Endothelial cell of umbilical vein (primary cell): ENCODE data around the gene MAP2K5. TPM values are rescaled to one million over a fixed set of nuclear protein-coding genes. Genes with fewer than 3 reads are reported as not detected.

Experiments
- BruUV-seq: library from RNA; stranded (reverse); fragments of 400-500 nt; replicated peaks from 2 replicates; lab custom pipeline; 2021; lab: Mats Ljungman, UMichigan
- CTCF ChIA-PET: fragments of 300-600, 350-600 bp; sonication (Branson Sonifier 250); formaldehyde crosslinking; loops from one replicate; lab custom pipeline; 2021; ENCODE audit warnings: antibody characterized with exemption, inconsistent platforms; lab: Charles Lee
- POLR2A ChIA-PET: fragments of 300-600, 350-600 bp; sonication (Branson Sonifier 250); formaldehyde crosslinking; loops from one replicate; lab custom pipeline; 2021; ENCODE audit warnings: antibody characterized with exemption, inconsistent platforms; lab: Charles Lee
- DNase-seq: peaks from one replicate; pipeline ENCODE4 v3.0.0-alpha.2; 2011; ENCODE audit warnings: low read depth, low spot score
- FAIRE-seq: peaks from 2 replicates; lab custom pipeline; 2011; peaks lifted over from hg19 to GRCh38; lab: Jason Lieb, UNC
- H2AFZ ChIP-seq: 2 replicates; pipeline ENCODE4 v1.6.0; 2012; ENCODE audit warnings: low read depth, low read length, control low read depth, inconsistent platforms
- H3K27ac ChIP-seq: 2 replicates; pipeline ENCODE4 v1.5.1; 2011; ENCODE audit warnings: low read depth, mild to moderate bottlenecking, control low read depth, low read length, moderate library complexity; ENCODE audit not compliant: insufficient read depth
- H3K27me3 ChIP-seq, 2 experiments: 2 replicates each; pipeline versions ENCODE4 v1.6.0 to v1.6.1; 2011; ENCODE audit warnings: low read length in 2 of 2, mixed read lengths in 1 of 2; ENCODE audit not compliant: control insufficient read depth in 2 of 2, insufficient read depth in 2 of 2
- H3K36me3 ChIP-seq, 2 experiments: 2 replicates in 1 of 2; 3 replicates in 1 of 2; pipeline ENCODE4 v1.5.1; 2011; ENCODE audit warnings: low read length in 2 of 2, mild to moderate bottlenecking in 1 of 2, moderate library complexity in 1 of 2; ENCODE audit not compliant: control insufficient read depth in 2 of 2, insufficient read depth in 2 of 2; ENCODE audit errors: extremely low read depth in 1 of 2
- H3K4me1 ChIP-seq: 3 replicates; pipeline ENCODE4 v1.5.1; 2011; ENCODE audit warnings: mild to moderate bottlenecking, low read length; ENCODE audit not compliant: control insufficient read depth, insufficient read depth; ENCODE audit errors: extremely low read depth
- H3K4me2 ChIP-seq: 2 replicates; pipeline ENCODE4 v1.6.1; 2011; ENCODE audit warnings: low read length, control low read depth, mixed read lengths; ENCODE audit not compliant: insufficient read depth
- H3K4me3 ChIP-seq, 3 experiments: fragments of 200-600 bp in 1 of 3; sonication (generic), shearing (Covaris generic) in 1 of 3; replicated peaks in 1 of 3; 2 replicates each; pipeline ENCODE4 v1.5.1; 2011 to 2016; ENCODE audit warnings: control low read depth in 3 of 3, low read length in 3 of 3, mild to moderate bottlenecking in 2 of 3, inconsistent platforms in 1 of 3, low read depth in 1 of 3, moderate library complexity in 1 of 3; ENCODE audit not compliant: insufficient read depth in 1 of 3
- H3K79me2 ChIP-seq: 2 replicates; pipeline ENCODE4 v1.6.0; 2012; ENCODE audit warnings: low read length, inconsistent platforms; ENCODE audit not compliant: control insufficient read depth, insufficient read depth
- H3K9ac ChIP-seq: replicated peaks from 2 replicates; pipeline ENCODE3; 2011; ENCODE audit warnings: low read length, control low read depth; ENCODE audit not compliant: insufficient read depth; ENCODE audit errors: extremely low read depth
- H3K9me1 ChIP-seq: replicated peaks from 3 replicates; pipeline ENCODE4 v1.6.0; 2011; ENCODE audit warnings: mild to moderate bottlenecking, low read length; ENCODE audit not compliant: control insufficient read depth, insufficient read depth; ENCODE audit errors: extremely low read depth
- H3K9me3 ChIP-seq: replicated peaks from 2 replicates; pipeline ENCODE4 v1.5.1; 2012; ENCODE audit warnings: low read length, inconsistent platforms; ENCODE audit not compliant: control insufficient read depth, insufficient read depth
- H4K20me1 ChIP-seq: replicated peaks from 2 replicates; pipeline ENCODE3; 2011; ENCODE audit warnings: mild to moderate bottlenecking, low read length; ENCODE audit not compliant: control insufficient read depth, insufficient read depth; ENCODE audit errors: extremely low read depth
- CTCF ChIP-seq, 2 donors: IDR thresholded peaks; 1 replicate in 1 of 2; 2 replicates in 1 of 2; pipeline ENCODE4 v1.5.1; 2011; ENCODE audit warnings: low read length in 2 of 2, mild to moderate bottlenecking in 2 of 2, moderate library complexity in 2 of 2, control low read depth in 1 of 2, inconsistent platforms in 1 of 2, low read depth in 1 of 2; ENCODE audit not compliant: insufficient read depth in 1 of 2; ENCODE audit errors: extremely low read depth in 1 of 2
- EZH2 ChIP-seq: IDR thresholded peaks from 2 replicates; pipeline ENCODE4 v1.6.1; 2012; ENCODE audit warnings: borderline replicate concordance, low read depth, mild to moderate bottlenecking, moderate library complexity, low read length, inconsistent platforms; ENCODE audit not compliant: severe bottlenecking
- FOS ChIP-seq: IDR thresholded peaks from 2 replicates; pipeline ENCODE4 v1.6.1; 2011; ENCODE audit warnings: mild to moderate bottlenecking, low read length, moderate library complexity, borderline replicate concordance; ENCODE audit not compliant: insufficient read depth
- GATA2 ChIP-seq: IDR thresholded peaks from 2 replicates; pipeline ENCODE4 v1.7.0; 2011; ENCODE audit warnings: low read depth, mild to moderate bottlenecking, moderate library complexity, mixed read lengths, low read length; ENCODE audit not compliant: insufficient read length, insufficient read depth
- JUN ChIP-seq: IDR thresholded peaks from 2 replicates; pipeline ENCODE4 v1.6.1; 2011; ENCODE audit warnings: borderline replicate concordance, low read depth; ENCODE audit not compliant: insufficient read length, insufficient read depth
- MAX ChIP-seq: IDR thresholded peaks from 2 replicates; pipeline ENCODE4 v1.6.1; 2011; ENCODE audit not compliant: insufficient read depth, insufficient read length
- MYC ChIP-seq: IDR thresholded peaks from one replicate; pipeline ENCODE4 v1.6.1; 2011; ENCODE audit warnings: mild to moderate bottlenecking, low read depth, low read length
- POLR2A ChIP-seq: IDR thresholded peaks from 2 replicates; pipeline ENCODE4 v1.6.1; 2012; ENCODE audit warnings: low read depth, mild to moderate bottlenecking, control low read depth, low read length
- POLR2AphosphoS5 ChIP-seq: IDR thresholded peaks from 2 replicates; pipeline ENCODE4 v1.6.1; 2012; ENCODE audit warnings: low read depth, mild to moderate bottlenecking, control low read depth, low read length, moderate library complexity; ENCODE audit not compliant: insufficient read depth
- dilution Hi-C: fragments of 300-500 bp; cut with MboI; formaldehyde crosslinking; loops from one replicate; pipeline ENCODE4 v1.15.0; 2019; ENCODE audit warnings: low sequenced_read_pairs; ENCODE audit not compliant: extremely low pct_ligation_motif_present
- intact Hi-C: fragments of 100-400 bp; cut with micrococcal nuclease; formaldehyde crosslinking; loops from one replicate; pipeline ENCODE4 v1.10.0; 2022
- polyA plus RNA-seq, 4 experiments: library from polyadenylated mRNA; depleted of rRNA in 3 of 4; stranded (reverse) in 3 of 4; unstranded in 1 of 4; fragments of >200 nt; gene quantifications; 2 replicates each; pipeline versions ENCODE4 v1.2.1 to v1.2.3, GENCODE V29; 2011 to 2012; ENCODE audit warnings: missing spikeins in 1 of 4
- total RNA-seq: library from RNA; stranded (reverse); gene quantifications from 2 replicates; pipeline ENCODE4 v1.2.3, GENCODE V29; 2021

Gene MAP2K5
- total and polyA plus RNA-seq, 2 donors (not counting 3 experiments of a cell fraction or from before 2014, with no cell fraction given): 4.9 to 24.7 TPM

GRCh38 chr15:67641453-67641852 lies 99.0 kb downstream of the MAP2K5 start:
- Histone ChIP-seq H3K27me3 (no peaks in the 10 kb centered on the region), H4K20me1 (no peaks in the 10 kb centered on the region), H2AFZ (no peak overlapping the region), H3K79me2 (no peaks in the 10 kb centered on the region), H3K36me3 (no peaks in the 10 kb centered on the region), H3K27ac (no peak overlapping the region), H3K4me2 (no peak overlapping the region), H3K9me1 (no peaks in the 10 kb centered on the region), H3K4me1 (no peaks in the 10 kb centered on the region), H3K4me3 (no peak overlapping the region), H3K9ac (no peak overlapping the region), H3K9me3 (no peaks in the 10 kb centered on the region)
- no TSS peak for BruUV-seq
- POLR2A ChIA-PET: no interaction called here
- FAIRE-seq (no peak), DNase-seq (no peak)
- TF ChIP-seq FOS (no peak), EZH2 (no peak), GATA2 (no peak), MYC (no peak), POLR2A (no peak), CTCF (IDR thresholded peaks at IDR 0.05; ENCODE audit: extremely low read depth in 1 of 2, insufficient read depth in 1 of 2, low read depth in 1 of 2, low read length in 2 of 2) (no peak), POLR2AphosphoS5 (no peak), MAX (no peak), JUN (no peak)
- CTCF ChIA-PET: no interaction called here
- dilution Hi-C loops (no loop called here), intact Hi-C loops (no loop called here)
